ENCODE data around the gene TSPAN15.

TSPAN15 gene
- 10.2 to 17.1 reads per million in 2 donors for total RNA-seq

- peak; percentile 77 for DNase-seq
These were observed at the start of gene TSPAN15 for GRCh38 chr10:69451209-69451783. Gene TSPAN15 (plus strand): TSS chr10:69451465. CDS start chr10:69451595, 130 bp downstream.

GRCh38 chr10:69402386-69402785 is 48.9 kb upstream of the TSPAN15 start:
- DNase-seq, result no peak

DNA sequence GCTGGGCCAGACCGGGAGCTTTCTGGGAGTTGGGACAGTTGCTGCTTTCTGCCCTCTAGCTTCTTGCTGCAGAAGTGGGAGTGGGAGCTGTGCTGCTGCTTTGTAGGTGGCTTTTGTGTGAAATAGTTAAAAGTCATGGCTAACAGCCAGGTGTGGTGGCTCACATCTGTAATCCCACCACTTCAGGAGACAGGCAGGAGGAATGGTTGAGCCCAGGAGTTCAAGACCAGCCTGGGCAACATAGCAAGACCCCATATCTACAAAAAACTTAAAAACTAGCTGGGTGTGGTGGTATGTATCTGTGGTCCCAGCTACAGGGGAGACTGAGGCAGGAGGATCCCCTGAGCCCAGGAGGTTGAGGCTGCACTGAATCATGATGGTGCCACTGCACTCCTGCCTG is 48.2 kb upstream of the TSPAN15 start:
- DNase-seq, result no peak

DNA sequence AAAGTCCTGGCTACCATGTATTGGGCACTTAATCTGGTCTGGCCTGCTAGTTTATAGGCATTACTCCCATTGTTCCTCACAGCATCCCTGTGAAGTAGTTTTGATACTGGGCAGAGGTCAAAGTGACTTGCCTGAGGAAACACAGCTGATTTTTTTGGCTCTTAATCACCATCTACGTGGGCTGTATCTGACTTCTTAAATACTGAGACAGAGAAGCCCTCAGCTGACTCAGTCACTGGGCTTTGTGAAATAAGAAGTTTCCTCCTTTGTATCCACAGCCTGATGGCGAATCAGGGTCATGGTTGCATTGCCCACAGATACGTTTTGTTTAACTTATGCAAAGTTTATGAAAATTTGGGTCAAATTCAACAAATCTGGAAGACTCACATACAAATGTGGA is 47.7 kb upstream of the TSPAN15 start:
- no peak for DNase-seq

GRCh38 chr10:69404786-69405185 is 46.5 kb upstream of the TSPAN15 start:
- no peak for DNase-seq

DNA sequence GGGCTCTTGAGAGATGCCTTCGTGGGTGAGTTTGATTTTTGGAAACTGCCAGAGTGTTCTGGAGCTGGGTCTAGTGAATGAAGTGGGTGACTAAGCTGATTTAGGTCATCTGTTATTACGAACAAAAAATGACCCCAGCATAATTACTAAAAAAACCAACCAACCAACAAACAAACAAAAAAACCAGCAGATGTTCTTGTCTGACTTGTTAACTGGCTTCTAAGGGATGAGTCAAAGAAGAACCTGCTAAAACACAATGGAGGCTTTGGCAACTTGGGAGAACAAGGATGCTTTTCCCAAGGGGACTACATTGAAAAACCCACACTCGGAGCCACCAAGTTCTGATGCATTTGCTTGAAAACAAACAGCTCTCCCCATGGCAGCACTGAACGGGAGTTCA is 46.0 kb upstream of the TSPAN15 start:
- DNase-seq, result no peak

DNA sequence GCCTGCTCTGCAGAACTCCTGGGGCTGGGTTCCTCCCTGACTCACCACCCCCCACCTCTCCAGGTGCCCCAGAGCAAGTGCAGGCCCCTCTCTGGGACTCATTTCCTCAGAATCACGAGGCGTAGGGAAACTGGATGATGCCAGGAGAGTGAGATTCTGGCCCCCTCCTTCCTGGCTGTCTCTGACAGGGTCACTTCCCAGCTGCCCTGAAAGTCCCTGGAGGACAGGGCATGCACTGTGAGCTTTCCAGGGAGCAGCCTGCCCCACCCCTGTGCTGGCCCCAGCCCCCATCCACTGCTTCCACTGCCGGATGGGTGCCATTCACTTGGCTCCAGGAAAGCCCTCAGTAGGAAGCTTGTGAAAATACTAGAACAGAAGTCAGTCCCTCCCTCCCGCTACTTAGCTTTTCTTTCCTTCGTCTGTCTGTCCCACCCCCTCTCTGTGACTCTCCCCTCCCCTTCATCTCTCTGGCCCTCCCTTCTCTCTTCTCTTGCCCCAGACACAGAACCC is 44.9 kb upstream of the TSPAN15 start:
- no peak for DNase-seq

DNA sequence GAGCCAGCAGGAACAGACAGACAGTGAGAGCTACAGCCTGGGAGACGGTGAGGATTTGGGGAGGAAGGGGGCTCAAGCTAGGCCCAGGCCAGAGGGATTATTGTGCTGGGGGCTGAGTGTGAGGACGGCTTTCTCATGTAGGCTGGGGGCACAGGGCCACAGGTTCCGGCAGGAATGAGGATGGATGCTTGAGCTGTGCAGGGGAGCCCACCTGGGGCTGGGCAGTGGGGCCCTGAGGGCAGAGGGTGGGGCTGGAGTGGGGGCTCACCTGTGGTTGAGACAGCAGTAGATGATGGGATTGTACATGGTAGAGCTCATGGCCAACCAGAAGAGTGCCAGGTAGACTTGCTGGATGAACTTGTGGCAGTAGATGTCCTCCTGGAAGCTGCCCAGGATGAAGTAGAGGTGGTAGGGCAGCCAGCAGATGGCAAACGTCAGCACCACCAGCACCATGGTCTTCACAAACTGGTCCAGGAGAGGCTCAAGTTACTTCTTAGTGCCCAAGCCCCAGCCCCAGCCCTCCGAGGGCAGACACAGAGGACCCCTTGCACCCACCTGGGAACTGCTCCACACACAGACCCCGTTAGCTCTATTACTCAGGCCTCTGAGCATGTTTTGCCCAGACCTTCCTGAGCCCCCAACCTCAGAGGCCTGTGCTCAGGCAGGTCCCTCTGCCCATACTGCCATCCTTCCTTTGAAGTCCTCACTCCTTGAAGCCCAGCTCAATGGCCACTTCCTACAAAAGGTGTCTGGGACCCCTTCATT is 44.3 kb upstream of the TSPAN15 start:
- DNase-seq, result no peak

DNA sequence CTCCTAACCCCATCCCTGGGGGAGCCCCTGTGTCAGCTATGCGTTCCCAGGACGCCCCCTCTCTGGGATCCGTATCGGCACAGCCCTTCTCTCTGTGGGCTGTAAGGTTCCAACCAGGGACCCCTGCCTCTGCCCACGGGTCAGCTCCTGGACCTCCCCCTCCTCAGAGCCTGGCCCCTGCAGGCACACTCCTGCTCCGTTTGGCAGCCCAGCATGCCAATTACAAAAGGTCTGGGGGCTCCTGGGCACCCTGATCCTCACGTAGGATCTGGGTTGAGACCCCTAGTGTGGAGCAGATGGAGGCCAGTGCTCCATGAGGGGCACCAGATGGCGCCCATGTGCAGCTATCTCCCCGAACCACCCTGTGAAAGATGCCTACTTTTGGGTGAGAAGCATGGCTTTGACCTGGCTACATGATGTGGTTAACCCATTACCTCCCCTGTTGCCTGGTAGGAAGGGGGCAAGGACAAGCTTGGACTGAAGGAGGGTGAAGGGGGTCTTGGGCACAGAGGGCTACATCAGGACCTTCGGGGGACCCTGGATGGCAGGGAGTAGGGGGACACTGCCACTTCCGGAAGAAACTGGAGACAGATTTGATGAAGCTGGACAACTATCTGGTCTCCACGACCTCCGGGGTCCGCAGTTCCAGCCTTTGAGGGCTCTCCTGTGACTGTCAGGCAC is 43.5 kb upstream of the TSPAN15 start:
- no peak for DNase-seq

GRCh38 chr10:69408318-69409175 is 42.7 kb upstream of the TSPAN15 start:
- DNase-seq, result peak; percentile 90

DNA sequence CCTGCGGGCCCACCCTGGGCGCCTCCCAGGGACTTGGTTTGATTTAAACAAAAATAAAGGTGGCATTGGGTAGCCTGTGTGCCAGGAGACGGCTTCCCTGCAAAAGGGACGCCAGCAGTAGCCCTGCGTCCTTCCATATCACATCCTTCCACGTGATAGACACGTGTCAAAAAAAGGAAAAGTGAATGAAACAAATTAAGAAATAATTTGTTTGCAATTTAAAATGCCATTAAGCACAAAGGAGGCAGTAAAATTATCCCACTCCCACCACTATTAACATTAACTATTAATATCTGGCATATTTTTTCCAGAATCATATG is 42.1 kb upstream of the TSPAN15 start:
- no peak for DNase-seq

DNA sequence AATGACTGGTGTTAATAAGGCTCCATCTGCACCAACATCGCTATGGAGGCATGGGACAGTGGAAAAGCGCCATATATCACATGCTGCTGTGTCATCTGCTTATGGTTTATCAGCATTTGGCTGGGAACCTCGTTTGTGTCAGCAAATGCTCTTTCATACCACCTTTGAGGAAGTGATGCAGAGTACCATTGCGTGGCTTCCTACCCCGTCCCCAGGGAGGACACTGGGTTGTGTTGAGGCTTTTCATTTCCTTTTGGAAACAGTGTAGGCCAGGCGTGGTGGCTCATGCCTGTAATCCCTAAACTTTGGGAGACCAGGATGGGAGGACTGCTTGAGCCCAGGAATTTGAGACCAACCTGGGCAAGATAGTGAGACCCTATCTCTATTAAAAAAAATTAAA is 41.3 kb upstream of the TSPAN15 start:
- no peak for DNase-seq

GRCh38 chr10:69410487-69410886 is 40.8 kb upstream of the TSPAN15 start:
- no peak for DNase-seq

DNA sequence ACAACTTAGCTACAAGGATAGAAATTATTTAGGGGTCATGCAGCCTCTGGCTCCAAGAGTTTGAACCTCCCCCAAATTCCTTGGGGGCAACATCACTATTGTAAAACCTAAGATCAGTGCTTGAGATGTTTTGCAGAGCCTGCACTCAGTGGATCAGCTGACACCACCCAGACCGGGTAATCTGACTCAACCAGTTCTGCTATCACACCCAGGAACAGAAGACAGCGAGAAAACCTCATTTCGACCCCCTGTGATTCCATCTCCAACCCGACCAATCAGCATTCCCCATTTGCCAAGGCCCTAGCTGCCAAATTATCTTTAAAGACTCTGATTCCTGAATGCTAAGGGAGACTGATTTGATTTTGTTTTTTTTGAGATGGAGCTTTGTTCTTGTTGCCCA is 39.8 kb upstream of the TSPAN15 start:
- DNase-seq, result no peak

GRCh38 chr10:69412232-69412790 is 39.0 kb upstream of the TSPAN15 start:
- no peak for DNase-seq

GRCh38 chr10:69413221-69413865 is 37.9 kb upstream of the TSPAN15 start:
- no peak for DNase-seq

DNA sequence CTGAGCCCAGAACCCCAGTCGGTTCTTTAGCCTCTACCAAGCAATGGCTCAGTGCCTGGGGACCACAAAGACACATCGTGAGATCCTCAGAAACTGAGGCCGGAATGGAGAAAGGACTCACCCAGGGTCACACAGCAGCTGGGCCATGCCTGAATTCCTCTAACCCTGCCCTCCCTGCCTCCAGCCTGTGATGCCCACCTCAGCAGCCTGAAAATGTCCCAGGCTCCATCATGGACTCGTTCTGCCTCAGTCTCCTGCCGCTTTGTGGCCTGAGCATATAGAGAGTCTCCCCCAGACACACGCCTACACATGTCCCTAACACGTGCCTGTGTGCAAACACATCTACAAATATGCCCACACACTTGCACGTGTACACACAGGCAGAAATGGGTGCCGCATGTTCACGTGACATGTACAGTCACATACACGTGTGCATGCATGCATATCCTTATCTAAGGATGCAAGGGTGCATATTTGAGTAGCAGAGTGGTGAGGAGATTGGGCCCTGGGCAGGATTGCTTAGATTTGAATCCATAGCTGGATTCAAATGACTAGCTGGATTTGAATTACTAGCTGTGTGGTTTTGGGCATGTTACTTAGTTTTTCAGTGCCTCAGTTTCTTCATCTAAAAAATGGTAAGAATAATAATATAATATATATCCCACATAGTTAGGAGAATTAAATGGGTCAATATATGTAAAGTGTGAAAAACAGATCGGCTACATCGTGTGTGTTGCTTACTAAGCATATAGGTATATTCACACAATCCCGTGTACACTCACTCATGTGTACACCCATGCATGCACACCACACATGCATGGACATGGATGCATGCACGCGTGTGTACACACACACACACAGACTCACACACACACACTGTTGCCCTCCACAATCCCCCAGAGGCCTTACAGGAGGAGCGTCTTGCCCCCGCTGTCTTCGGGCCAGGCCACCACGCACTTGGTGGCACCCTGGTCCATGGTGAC is 36.9 kb upstream of the TSPAN15 start:
- no peak for DNase-seq

DNA sequence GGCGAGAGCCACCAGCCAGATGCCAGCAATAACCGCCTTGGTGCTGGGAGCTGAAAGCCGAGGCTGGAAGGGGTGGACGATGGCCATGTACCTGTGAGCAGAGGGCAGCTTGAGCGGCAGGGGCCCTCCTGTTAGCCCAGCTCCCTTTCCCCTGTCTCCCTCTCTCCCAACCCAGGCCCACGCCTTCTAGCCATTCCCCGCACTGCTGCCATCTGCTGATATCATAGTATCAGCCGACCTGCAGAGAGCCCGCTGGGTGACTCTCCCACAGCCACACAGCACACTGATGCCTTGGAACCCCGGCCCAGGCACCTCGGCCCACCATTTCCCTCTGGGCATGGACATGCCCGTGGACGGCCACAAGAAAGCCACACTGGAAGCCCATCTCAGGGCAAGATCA is 36.2 kb upstream of the TSPAN15 start:
- DNase-seq, result no peak

- DNase-seq, result no peak
These were observed 35.3 kb upstream of the TSPAN15 start for GRCh38 chr10:69415951-69416350.

GRCh38 chr10:69416695-69417094 is 34.6 kb upstream of the TSPAN15 start, which contains the start of gene TACR2:
Gene TACR2 (minus strand): TSS chr10:69416918. CDS start chr10:69416323, 595 bp downstream.
- no peak for DNase-seq

DNA sequence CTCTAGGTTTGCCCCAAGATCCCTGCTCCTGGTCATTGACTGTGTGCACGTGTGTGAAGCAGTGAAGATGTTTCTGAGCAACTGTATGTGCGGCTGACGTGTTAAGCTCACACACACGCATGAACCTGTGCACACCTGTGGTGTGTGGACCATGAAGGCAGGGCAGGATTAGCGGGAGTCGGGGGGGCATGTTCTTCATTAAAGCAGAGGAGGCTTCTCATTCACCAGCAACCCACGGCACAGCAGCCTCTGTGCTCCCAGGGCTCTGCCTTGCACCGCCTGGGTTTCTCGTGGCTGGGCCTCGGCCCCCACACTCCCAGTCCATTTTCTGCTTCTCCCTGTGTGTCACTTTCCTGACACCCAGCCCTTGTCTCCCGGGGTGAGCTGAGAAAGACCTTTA is 33.7 kb upstream of the TSPAN15 start:
- no peak for DNase-seq

Data from T-helper 9 cell (primary cell).